Endothelial cell (in vitro differentiated cells): ENCODE results near the gene DNASE2B. TPM values are rescaled to one million over a fixed set of nuclear protein-coding genes. Genes with fewer than 3 reads are reported as not detected.

Source experiments
- DNase-seq: peaks from one replicate; pipeline ENCODE4 v3.0.0; 2021; ENCODE audit warnings: low spot score
- H3K27ac Mint-ChIP-seq: one replicate; pipeline ENCODE4 v1.8.0; 2021; ENCODE audit warnings: mixed read lengths, inconsistent platforms; ENCODE audit not compliant: unreplicated experiment
- H3K27me3 Mint-ChIP-seq: one replicate; pipeline ENCODE4 v1.8.0; 2021; ENCODE audit warnings: mild to moderate bottlenecking, moderate library complexity, mixed read lengths, inconsistent platforms; ENCODE audit not compliant: unreplicated experiment
- H3K36me3 Mint-ChIP-seq: one replicate; pipeline ENCODE4 v1.8.0; 2021; ENCODE audit warnings: mild to moderate bottlenecking, low read depth, mixed read lengths, inconsistent platforms; ENCODE audit not compliant: unreplicated experiment
- H3K4me1 Mint-ChIP-seq: one replicate; pipeline ENCODE4 v1.8.0; 2021; ENCODE audit warnings: mild to moderate bottlenecking, mixed read lengths, inconsistent platforms; ENCODE audit not compliant: unreplicated experiment
- H3K4me3 Mint-ChIP-seq: one replicate; pipeline ENCODE4 v1.8.0; 2021; ENCODE audit warnings: mild to moderate bottlenecking, mixed read lengths, inconsistent platforms; ENCODE audit not compliant: unreplicated experiment
- H3K9me3 Mint-ChIP-seq: one replicate; pipeline ENCODE4 v1.8.0; 2021; ENCODE audit warnings: mixed read lengths, inconsistent platforms; ENCODE audit not compliant: unreplicated experiment
- long read RNA-seq: library from polyadenylated mRNA; unstranded; transcript quantifications from one replicate; pipeline ENCODE4 v2.0.0, GENCODE V29; 2020; ENCODE audit not compliant: unreplicated experiment
- total RNA-seq: library from RNA; stranded (reverse); fragmentation: NEBNext Ultra II Directional; extraction: Animal tissue kit (Norgen Biotek cat#: 25700); gene quantifications from one replicate; pipeline ENCODE4 v1.2.1, GENCODE V29; 2021; ENCODE audit not compliant: unreplicated experiment
- TF ChIP-seq, protein P1 (sequence below): fragments of 200-600 bp; sonication (generic); IDR thresholded peaks from one replicate; pipeline ENCODE4 v1.5.0; 2021; ENCODE audit warnings: antibody characterized with exemption; ENCODE audit not compliant: unreplicated experiment

The DNASE2B gene, protein sequence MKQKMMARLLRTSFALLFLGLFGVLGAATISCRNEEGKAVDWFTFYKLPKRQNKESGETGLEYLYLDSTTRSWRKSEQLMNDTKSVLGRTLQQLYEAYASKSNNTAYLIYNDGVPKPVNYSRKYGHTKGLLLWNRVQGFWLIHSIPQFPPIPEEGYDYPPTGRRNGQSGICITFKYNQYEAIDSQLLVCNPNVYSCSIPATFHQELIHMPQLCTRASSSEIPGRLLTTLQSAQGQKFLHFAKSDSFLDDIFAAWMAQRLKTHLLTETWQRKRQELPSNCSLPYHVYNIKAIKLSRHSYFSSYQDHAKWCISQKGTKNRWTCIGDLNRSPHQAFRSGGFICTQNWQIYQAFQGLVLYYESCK
- total RNA-seq: not detected
- long read RNA-seq: 0 reads

DNA sequence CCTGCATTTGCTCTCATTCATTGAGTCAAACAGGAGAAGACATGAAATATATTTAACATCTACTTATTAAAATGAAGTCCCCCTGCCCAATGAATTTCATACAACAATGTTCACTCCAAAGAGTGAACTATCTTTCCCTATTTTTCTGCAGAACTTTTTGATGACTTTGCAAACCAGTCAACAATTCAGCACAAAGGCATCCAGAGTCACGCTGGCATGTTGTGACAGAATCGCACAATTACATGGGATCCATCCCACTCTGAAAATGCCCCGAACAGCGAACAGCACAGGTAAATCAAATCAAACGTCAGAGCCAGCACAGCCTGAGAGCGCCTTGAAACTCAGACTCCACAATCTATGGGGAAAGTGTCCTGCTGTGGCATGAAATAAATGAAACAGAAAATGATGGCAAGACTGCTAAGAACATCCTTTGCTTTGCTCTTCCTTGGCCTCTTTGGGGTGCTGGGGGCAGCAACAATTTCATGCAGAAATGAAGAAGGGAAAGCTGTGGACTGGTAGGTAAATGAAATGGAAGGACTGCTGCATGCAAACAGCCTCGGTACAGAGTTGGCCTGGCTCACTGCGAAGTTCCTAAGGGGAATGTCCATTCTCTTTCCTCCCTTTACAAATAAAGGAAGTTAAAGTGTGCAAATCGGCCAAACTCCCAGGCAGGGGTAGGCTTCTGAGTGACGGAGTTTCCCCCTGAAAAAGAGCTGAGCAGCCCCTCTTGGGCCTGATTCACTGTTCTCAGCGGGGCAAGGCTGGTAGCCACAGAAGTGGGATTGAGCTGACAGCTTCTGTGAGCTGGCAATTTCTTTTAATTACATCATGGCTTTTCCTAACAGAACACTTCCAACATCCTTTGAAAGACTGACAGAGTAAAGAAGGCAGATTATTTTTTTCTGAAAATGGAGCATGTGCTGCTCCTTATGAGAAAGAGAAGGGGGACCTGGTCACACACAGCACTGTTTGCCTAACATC lies at the start of gene DNASE2B:
Gene DNASE2B, plus strand, starts transcription at position 310 of the 981 bp plus-strand sequence. Its CDS starts 81 bp downstream, at position 391.
- Mint-ChIP-seq H3K36me3 (no peaks in the 10 kb centered on the region), H3K4me1 (no peaks in the 10 kb centered on the region), H3K9me3 (no peaks in the 10 kb centered on the region), H3K4me3 (no peak within 1 kb of the TSS), H3K27me3 (peaks cover 2% of the 10 kb centered on the region), H3K27ac (no peak within 1 kb of the TSS)
- TF ChIP-seq, protein P1, sequence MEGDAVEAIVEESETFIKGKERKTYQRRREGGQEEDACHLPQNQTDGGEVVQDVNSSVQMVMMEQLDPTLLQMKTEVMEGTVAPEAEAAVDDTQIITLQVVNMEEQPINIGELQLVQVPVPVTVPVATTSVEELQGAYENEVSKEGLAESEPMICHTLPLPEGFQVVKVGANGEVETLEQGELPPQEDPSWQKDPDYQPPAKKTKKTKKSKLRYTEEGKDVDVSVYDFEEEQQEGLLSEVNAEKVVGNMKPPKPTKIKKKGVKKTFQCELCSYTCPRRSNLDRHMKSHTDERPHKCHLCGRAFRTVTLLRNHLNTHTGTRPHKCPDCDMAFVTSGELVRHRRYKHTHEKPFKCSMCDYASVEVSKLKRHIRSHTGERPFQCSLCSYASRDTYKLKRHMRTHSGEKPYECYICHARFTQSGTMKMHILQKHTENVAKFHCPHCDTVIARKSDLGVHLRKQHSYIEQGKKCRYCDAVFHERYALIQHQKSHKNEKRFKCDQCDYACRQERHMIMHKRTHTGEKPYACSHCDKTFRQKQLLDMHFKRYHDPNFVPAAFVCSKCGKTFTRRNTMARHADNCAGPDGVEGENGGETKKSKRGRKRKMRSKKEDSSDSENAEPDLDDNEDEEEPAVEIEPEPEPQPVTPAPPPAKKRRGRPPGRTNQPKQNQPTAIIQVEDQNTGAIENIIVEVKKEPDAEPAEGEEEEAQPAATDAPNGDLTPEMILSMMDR: no peak
- no peak for DNase-seq

DNA sequence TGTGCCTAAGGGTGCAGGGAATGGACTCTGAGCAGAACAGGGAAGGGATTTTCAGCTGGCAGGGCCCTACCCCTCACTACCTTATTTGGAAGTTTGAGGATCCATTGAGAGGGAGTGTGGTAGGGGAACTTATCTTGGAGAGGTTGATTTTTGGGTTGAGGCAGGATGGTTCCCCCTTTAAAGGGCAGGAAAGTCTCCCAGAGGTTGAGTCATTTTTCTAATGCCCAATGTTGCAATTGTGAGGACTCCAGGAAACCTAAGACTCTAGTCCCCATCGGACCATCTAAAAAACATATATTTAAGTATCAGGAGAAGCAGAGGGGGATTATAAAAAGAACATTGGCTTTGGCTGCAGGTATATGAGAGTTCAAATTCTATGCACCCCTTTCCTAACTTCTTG lies 49.5 kb upstream of the DNASE2B start:
- no peaks in the 10 kb centered on the region for H3K4me1 Mint-ChIP-seq
- no peaks in the 10 kb centered on the region for H3K27me3 Mint-ChIP-seq
- no peak overlapping the region for H3K27ac Mint-ChIP-seq
- no peak for DNase-seq
- no peak overlapping the region for H3K4me3 Mint-ChIP-seq
- TF ChIP-seq, protein P1: no peak
- H3K9me3 Mint-ChIP-seq: no peaks in the 10 kb centered on the region
- H3K36me3 Mint-ChIP-seq: no peaks in the 10 kb centered on the region

DNA sequence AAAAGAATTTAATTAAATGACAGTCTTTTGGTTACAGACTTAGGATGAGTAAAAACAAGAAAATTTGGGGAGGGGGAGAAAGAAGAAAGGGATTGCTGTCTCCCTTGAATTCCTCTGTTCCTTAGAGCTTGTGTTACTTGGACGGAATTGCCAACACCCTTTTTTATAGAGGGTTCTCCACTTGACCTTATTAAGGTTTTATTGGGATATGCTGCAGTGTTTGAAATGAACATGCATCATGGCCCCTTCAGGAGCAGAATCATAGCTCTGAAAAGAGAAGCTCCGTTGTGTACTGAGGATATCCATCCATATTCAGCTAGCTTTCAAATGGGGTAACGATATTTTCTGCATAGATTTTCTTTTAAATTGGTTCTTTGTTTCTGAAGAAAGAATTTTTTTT lies 48.2 kb upstream of the DNASE2B start:
- DNase-seq: no peak
- Mint-ChIP-seq H3K9me3 (no peaks in the 10 kb centered on the region), H3K4me3 (no peak overlapping the region), H3K27me3 (no peaks in the 10 kb centered on the region), H3K36me3 (no peaks in the 10 kb centered on the region), H3K4me1 (no peaks in the 10 kb centered on the region), H3K27ac (no peak overlapping the region)
- TF ChIP-seq, protein P1: no peak

DNA sequence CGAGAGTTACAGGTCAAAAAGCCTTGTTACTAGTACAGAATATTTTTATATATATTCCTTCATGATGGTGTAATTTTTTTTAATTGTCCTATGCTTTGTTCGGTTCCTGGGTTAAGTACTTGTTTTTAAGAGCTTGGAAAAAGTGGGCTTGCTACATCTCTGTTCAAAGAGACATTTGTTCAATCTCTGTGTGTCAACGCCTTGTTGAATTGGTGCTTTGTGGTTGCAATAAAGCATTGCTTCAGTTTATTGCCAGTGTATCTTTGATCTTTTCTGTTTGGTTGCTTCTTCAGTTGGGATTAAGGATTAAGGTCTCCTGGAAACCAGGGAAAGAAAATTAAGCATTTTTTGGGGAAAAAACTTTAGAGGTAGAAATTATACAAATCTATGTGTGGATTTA lies 47.7 kb upstream of the DNASE2B start:
- Mint-ChIP-seq H3K4me3 (no peak overlapping the region), H3K9me3 (no peaks in the 10 kb centered on the region), H3K36me3 (no peaks in the 10 kb centered on the region), H3K27ac (no peak overlapping the region), H3K27me3 (no peaks in the 10 kb centered on the region), H3K4me1 (no peaks in the 10 kb centered on the region)
- TF ChIP-seq, protein P1: no peak
- DNase-seq: no peak
